Measurements from ENCODE around the gene C17orf100.

C17orf100 gene

DNA sequence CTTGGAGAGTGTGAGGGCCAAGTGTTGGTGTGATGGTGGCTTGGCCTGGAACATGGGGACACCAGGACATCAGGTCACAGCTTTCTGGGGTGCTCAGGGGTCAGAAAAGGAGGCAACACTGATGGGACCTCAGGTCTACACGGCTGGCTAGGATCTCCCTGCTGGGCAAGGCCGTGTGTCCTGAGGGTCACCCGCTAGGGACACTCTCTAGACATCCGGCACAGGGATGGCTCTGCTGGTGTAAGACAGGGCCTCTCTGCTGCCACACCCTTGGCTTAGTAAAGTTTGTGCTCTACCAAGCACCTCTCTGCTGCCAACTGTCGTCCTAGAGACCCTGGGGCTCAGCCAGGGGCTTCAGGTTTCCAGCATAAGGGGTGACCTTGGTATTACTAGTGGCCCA is 45.3 kb downstream of the C17orf100 start:
- DNase-seq, result no peak

DNA sequence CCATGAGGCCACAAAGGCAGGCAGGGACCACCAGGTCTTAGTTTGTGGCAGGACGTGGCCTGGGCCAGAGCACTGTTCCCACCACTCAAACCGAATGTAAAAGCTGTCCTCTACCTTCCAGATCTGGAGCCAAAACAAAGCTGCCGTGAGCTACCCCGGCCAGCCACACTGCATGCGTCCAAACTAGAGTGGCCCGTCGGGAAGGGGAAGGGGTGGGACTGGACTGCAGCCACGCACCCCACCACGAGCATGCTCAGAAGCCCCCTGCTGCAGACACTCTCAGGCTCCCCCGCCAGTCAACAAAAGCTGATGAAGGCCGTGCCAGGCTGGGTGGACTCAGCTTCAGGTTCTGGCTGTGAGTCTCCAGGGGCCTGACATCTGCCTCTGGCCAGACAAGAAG is 46.4 kb downstream of the C17orf100 start:
- DNase-seq, result no peak

DNA sequence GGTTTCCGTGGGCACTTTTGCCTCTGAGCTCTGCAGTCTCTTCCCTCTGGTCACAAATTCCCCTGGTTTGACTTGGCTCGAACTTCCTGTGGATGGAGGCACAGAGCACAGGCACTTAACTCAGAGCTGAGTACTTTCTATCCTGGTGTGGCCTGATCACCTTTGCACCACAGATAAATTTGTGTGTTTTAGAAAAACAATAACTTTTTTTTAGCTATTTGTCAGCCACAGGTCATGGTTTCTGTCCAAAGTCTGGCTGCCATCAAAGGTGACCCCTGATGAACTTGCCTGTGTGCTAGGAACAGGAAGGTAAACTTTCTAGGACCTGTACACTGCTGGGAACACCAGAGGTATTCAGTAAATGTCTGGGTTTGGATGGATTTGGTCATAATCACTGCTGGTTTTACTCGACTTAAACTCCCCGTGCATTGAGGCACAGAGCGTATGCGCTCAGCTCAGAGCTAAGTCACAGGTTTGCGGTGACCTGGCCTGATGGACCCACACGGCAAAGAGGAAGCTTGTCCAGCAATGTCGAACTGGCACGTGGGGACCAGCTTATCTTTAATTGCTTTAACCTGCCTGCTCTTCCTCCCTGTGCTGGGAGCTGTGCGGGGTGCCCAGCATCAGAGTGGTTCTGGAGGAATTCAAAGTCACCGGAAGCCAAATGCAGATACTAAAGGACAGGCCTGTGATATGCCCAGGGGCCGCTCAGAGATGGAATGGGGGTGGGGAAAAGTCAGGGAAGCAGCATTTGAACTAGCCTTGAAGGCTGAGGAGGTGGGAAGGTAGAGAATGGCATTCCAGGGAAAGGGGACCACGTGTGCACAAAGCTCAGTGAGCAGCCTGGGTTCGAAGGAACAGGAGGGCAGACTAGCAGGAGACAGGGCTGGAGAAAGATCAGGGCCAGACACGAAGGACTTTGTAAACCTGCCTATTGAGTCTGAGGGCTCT is 48.7 kb downstream of the C17orf100 start:
- no peak for DNase-seq

DNA sequence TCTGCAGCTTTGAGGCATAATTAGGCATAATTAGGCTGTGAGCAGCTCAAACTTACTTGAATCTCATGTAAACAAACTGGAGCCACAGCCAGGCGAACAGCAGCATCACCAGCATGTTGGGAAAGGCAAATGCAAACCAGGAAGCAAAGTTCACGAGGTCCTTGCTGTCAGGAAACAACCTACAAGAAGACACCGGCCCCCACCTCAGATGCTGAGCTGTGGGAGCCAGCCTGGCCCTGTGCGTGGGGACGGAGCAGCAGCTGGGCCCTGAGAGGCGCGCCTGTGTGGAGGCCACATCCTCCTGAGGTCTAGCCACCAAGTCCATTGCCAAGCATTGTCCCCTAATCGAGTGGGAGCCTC is 49.4 kb downstream of the C17orf100 start:
- no peak for DNase-seq

DNA sequence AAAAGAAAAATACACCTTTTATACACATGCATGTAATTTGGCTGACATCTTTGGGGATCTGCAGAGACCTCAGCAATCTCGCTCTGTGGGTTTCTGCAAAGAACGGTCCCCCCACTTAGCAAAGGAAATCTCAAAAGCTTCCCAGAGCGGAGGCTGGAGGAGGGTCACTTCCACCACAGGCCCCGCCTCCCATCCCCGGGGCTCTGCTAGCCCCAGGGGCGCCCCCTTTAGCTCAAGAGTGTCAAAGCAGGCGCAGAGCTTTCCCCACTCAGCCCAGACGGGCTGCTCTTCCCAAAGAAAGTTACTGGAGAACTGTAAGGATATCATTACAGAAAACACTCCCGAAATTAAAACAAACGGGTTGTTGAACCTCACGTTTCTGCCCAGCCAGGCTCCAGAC is 50.2 kb downstream of the C17orf100 start:
- peak; percentile 45 for DNase-seq

DNA sequence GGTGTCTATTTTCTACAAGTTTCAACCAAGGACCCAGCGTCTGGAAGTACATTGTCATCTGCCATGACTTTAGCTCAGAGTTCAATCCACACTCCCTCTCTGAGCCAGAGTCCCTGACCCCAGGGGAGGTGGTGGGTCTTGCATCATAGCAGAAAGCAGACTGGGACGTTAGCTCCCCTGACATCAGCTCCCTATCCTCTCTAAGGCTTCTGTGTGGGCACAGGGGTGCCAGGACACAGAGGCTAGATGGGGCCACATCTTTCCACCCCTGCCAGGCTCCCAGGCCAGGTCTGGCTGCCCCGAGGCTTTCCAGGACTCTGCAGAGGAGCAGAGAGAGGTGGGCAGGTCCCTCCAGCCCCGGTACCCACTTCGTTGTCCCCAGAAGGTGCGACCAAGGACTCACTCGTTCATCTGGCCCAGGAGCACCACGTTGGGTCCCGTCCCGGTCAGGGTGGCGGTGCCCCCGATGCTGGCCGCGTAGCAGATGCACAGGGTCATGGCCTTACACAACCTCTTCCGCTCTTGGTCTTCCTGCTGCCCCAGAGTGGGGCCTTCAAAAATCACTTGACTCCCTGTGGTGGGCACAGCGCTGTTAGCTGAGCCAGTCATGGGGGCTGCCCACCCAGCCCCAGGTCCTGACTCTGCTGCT is 51.1 kb downstream of the C17orf100 start:
- no peak for DNase-seq

Measured in eye (tissue), 1 donor.